Calu3 (cell line): ENCODE data around the gene PDZD8. TPM values are rescaled to one million over a fixed set of nuclear protein-coding genes. Genes with fewer than 3 reads are reported as not detected.
A peak's percentile ranks its signal among the peaks of the same experiment; 100 is the strongest.

Source experiments
- BruUV-seq: library from RNA; stranded (reverse); fragments of 400-500 nt; replicated peaks from 2 replicates; lab custom pipeline; 2021; lab: Mats Ljungman, UMichigan
- CTCF ChIA-PET: fragments of 300-600 bp; sonication (Branson Sonifier 250); formaldehyde crosslinking; loops from one replicate; lab custom pipeline; 2022; ENCODE audit warnings: antibody characterized with exemption; lab: Charles Lee
- DNase-seq: peaks from one replicate; pipeline ENCODE4 v3.0.0; 2022
- H3K27ac Mint-ChIP-seq: one replicate; pipeline ENCODE4 v1.8.0; 2022; ENCODE audit warnings: mixed read lengths; ENCODE audit not compliant: unreplicated experiment
- H3K27me3 Mint-ChIP-seq: one replicate; pipeline ENCODE4 v1.8.0; 2022; ENCODE audit warnings: mixed read lengths; ENCODE audit not compliant: unreplicated experiment
- H3K36me3 Mint-ChIP-seq: one replicate; pipeline ENCODE4 v1.8.0; 2022; ENCODE audit warnings: mild to moderate bottlenecking, moderate library complexity, mixed read lengths; ENCODE audit not compliant: insufficient read depth, unreplicated experiment
- H3K4me1 Mint-ChIP-seq: one replicate; pipeline ENCODE4 v1.8.0; 2022; ENCODE audit warnings: mild to moderate bottlenecking, low read depth, mixed read lengths; ENCODE audit not compliant: unreplicated experiment
- H3K4me3 Mint-ChIP-seq: one replicate; pipeline ENCODE4 v1.8.0; 2022; ENCODE audit warnings: mild to moderate bottlenecking, low read depth, moderate library complexity, mixed read lengths; ENCODE audit not compliant: unreplicated experiment
- H3K9me3 Mint-ChIP-seq: one replicate; pipeline ENCODE4 v1.8.0; 2022; ENCODE audit warnings: low read depth, mixed read lengths; ENCODE audit not compliant: unreplicated experiment
- CTCF ChIP-seq: fragments of 200-600 bp; IDR thresholded peaks from one replicate; pipeline ENCODE4 v1.8.0; 2022; ENCODE audit warnings: antibody characterized with exemption; ENCODE audit not compliant: unreplicated experiment
- intact Hi-C: fragments of 100-400 bp; cut with micrococcal nuclease; formaldehyde crosslinking; loops from one replicate; pipeline ENCODE4 v1.10.0; 2022; ENCODE audit not compliant: unreplicated experiment
- total RNA-seq: library from RNA; stranded (reverse); gene quantifications from 2 replicates; pipeline ENCODE4 v1.2.3, GENCODE V29; 2022

PDZD8 gene
- total RNA-seq, 1 experiment from 2014 or later, result 45.0 TPM

GRCh38 chr10:117417196-117417595 is 42.0 kb upstream of the PDZD8 start:
- H3K4me3 Mint-ChIP-seq, result no peak overlapping the region
- H3K4me1 Mint-ChIP-seq, result no peaks in the 10 kb centered on the region
- CTCF ChIA-PET, result interaction anchor here (1.3 kb wide), 1 partner anchor 26 kb away, joined by 3 read pairs; no protein-coding TSS in a partner anchor
- H3K9me3 Mint-ChIP-seq, result no peaks in the 10 kb centered on the region
- intact Hi-C loops, result no loop called here
- no peak for DNase-seq
- H3K36me3 Mint-ChIP-seq, result no peaks in the 10 kb centered on the region
- no TSS peak for BruUV-seq
- no peak for TF ChIP-seq CTCF
- H3K27ac Mint-ChIP-seq, result no peak overlapping the region
- no peaks in the 10 kb centered on the region for H3K27me3 Mint-ChIP-seq

GRCh38 chr10:117413928-117414618 is 38.8 kb upstream of the PDZD8 start:
- TF ChIP-seq CTCF, result no peak
- Mint-ChIP-seq H3K27me3 (no peaks in the 10 kb centered on the region), H3K4me1 (peaks cover 9% of the 10 kb centered on the region), H3K27ac (no peak overlapping the region), H3K36me3 (no peaks in the 10 kb centered on the region), H3K9me3 (no peaks in the 10 kb centered on the region), H3K4me3 (no peak overlapping the region)
- intact Hi-C loops, result no loop called here
- CTCF ChIA-PET, result no interaction called here
- BruUV-seq, result no TSS peak
- DNase-seq, result no peak

GRCh38 chr10:117412469-117413010 is 37.3 kb upstream of the PDZD8 start:
- intact Hi-C loops, result no loop called here
- H3K27me3 Mint-ChIP-seq, result no peaks in the 10 kb centered on the region
- H3K36me3 Mint-ChIP-seq, result no peaks in the 10 kb centered on the region
- CTCF ChIA-PET, result no interaction called here
- no peaks in the 10 kb centered on the region for H3K9me3 Mint-ChIP-seq
- TF ChIP-seq CTCF, result no peak
- DNase-seq, result no peak
- no peak overlapping the region for H3K27ac Mint-ChIP-seq
- H3K4me3 Mint-ChIP-seq, result no peak overlapping the region
- H3K4me1 Mint-ChIP-seq, result peaks cover 9% of the 10 kb centered on the region
- no TSS peak for BruUV-seq

GRCh38 chr10:117411479-117412399 is 36.5 kb upstream of the PDZD8 start:
- TF ChIP-seq CTCF, result no peak
- intact Hi-C loops, result no loop called here
- Mint-ChIP-seq H3K27ac (no peak overlapping the region), H3K4me3 (no peak overlapping the region), H3K4me1 (peaks cover 9% of the 10 kb centered on the region), H3K9me3 (no peaks in the 10 kb centered on the region), H3K27me3 (no peaks in the 10 kb centered on the region), H3K36me3 (no peaks in the 10 kb centered on the region)
- BruUV-seq, result no TSS peak
- peak; percentile 19 for DNase-seq
- CTCF ChIA-PET, result no interaction called here
